Measurements from ENCODE around the gene PHACTR1.

PHACTR1 gene

DNA sequence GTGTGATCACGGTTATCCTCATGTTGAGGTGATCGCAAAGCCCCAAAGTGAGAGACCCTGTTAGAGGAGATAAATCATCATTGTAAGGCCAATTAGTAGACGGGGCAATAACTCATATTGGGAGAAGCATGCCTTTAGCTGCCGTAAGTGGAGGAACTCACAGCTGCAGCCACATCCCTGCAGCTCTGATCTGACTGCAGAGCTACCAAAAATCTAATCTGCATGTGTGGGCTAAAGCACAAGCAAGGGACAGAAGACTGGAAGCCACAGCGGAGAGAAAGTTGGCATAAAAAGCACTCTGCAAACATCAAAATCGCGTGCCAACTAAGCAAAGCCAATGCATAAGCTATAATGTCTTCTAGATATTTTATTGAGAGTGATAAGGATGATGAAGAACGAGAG, 532.0 kb downstream of the PHACTR1 start:
- DNase-seq, result no peak

DNA sequence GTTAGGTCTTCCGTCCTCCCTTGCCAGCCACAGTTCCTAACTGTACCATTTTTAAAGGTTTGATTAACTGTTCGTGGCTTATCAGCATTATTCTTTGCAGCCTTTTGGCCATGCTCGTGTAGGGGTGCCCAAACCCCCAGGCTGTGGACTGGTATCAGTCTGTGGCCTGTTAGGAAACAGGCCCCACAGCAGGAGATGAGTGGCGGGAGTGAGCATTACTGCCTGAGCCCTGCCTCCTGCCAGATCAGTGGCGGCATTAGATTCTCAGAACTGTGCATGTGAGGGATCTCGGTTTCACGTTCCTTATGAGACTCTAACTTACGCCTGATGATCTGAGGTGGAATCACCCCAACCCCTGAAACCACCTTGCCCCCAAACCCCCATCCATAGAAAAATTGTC, 532.4 kb downstream of the PHACTR1 start:
- DNase-seq, result no peak

DNA sequence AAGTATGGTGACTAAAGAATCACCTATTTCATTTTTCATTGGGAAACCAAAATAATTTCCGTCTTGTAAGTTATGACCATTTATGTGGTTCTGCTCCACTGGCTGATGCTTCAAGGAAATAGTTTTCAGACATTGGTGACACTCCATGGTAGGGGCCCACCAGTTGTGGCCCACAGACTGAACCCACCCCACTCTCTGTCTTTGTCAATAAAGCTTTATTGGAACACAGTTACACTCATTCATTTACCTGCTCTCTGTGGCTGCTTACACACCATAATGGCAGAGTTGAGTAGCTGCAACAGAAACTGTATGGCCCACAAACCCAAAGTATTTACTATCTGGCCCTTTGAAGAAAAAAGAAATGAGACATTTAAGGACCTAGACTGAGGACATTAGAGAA, 533.2 kb downstream of the PHACTR1 start:
- no peak for DNase-seq

DNA sequence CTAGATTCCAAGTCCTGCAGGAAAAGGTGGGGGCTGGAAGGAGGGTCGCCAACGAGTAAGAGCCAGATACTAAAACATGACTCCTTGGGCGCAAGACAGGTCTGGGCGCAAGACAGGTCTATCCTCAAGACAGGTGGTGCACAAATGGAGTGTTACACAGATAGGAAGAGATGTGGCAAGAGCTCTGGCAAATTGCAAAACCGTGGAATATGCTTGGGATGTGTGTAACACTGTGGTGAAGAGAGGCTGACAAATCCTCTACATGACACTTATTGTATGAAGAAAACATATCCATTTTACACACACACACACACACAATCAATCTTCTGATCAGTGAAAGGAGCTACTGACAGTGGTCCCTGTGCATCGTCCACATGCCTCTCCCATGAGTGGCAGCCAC, 534.1 kb downstream of the PHACTR1 start:
- no peak for DNase-seq

DNA sequence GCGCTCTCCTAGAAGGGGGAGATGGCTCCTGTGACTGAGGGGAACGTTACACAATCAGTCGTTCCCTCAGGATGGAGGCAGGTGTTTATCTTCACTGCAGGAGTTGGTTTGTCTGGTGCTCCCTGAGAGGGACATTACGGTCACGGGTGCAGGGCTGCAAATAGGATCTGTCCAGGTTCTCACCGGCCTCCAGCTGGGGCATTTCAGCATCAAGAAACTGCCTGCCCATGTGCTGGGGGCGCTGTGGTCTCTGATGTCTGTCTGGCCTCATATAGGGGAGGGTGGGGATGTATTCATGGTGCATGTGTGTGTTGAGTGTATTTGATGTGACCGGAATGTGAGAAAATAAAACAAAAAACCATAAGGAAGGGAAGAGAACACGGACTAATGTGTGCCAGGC, 534.7 kb downstream of the PHACTR1 start:
- DNase-seq, result no peak

DNA sequence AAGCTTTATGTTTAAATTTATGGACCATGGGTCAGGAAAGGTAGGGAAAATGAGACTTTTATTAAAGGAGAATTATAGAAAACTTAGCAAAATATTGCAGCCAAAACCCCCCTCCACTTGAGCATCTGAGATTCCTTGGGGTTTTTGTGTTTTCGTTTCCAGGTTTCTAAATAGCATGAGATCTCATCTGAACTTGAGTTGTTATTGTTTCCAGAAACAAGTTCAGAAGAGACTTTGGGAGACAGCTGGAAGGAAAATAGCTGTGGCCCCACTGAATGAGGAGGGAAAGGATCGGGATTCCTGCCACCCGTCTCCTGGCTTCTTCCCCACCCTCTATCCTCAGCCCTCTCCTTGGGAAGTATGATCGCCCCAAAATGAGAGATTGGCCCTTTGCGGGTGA, 536.2 kb downstream of the PHACTR1 start:
- DNase-seq, result no peak

DNA sequence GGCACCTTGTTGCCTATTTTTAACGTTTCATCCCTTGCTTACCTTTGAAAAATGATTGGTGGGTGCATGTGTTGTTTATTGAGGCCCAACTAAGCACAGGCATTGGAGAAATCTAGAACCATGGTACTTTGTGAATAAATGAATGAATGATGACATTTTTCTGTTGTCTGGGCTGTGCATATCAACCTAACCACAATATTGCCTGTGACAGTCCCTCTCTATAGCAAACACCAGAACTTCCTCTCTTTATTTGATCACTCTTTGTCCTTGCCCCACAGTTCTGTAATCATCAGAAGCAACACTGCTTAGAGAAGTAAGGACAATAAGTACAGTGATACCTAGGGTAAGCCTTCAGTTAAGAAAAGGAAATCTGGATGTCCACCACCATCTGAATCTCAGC, 536.7 kb downstream of the PHACTR1 start:
- DNase-seq, result no peak

DNA sequence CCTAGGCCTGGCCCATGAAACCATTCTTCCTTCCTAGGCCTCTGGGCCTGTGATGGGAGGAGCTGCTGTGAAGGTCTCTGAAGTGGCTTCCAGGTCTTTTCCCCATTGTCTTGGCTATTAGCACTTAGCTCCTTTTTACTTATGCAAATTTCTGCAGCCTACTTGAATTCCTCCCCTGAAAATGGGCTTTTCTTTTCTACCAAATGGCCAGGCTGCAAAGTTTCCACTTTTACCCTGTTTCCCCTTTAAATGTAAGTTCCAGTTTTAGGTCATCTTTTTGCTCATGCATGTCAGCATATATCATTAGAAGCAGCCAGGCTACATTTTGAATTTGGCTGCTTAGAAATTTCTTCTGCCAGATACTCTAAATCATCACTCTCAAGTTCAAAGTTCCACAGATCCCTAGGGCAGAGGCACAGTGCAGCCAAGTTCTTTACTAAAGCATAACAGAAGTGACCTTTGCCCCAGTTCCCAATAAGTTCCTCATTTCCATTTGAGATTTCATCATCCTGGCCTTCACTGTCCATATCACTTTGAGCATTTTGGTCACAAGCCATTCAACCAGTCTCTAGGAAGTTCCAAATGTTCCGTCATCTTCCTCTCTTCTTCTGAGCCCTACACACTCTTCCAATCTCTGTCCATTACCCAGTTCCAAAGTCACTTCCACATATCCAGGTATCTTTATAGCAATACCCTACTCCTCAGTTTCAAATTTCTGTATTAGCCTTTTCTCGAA, 539.9 kb downstream of the PHACTR1 start:
- no peak for DNase-seq

DNA sequence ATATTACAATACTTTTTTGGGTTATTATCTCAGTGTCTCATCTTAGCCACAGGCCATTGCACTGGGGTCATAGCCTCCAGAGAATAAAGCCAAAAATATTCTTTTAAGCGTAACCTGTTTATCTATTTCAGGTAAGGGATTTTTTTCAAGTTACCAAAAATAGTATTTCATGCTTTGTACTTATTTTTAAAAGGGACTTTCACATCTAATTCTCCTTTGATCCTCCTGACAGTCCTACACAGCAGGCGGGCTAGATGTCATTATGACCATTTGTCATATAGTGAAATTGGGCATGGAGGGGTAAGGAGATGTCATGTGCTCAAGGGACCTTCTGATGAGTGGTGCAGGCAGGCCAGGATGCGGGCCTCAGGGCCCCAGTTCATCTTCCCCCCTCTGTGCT, 542.8 kb downstream of the PHACTR1 start:
- no peak for DNase-seq

DNA sequence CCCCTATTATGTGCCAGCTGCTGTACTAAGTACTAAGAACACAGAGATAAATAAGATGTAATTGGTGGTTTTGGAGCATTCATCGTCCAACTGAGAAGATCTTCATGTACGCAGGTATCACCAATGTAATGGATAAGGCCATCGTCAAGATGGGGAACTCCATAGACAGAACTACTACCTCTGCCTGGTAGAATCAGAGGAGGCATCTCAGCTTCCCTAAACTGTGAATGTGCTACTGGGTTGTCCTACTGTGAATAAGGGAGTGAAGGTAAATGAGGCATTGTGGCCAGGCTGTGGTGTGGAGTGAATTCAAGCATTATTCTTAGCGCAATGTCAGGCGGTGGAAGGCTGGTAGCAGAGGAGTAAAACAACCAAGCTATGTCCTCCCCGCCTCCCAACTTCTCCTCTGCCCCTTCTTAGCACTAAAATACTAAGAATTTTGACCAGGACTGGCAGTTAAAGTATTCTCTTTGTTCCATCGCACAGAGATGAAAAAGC, 543.6 kb downstream of the PHACTR1 start:
- no peak for DNase-seq

DNA sequence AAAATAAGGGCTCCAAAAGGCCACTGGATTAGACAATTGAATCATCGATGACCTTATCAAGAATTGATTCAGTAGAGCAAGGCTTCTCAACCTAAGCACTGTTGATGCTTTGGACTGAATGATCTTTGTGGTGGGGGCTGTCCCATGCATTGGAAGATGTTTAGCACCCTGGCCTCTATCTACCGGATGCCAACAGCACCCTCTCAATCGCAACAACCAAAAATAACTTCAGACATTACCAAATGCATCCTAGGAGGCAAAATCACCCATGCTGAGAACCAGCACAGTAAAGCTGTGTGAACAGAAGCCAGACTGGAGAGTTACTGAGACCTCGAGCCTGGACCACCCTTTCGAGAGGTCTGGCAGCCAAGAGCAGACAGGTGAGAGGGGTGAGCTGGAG, 544.3 kb downstream of the PHACTR1 start:
- DNase-seq, result no peak

DNA sequence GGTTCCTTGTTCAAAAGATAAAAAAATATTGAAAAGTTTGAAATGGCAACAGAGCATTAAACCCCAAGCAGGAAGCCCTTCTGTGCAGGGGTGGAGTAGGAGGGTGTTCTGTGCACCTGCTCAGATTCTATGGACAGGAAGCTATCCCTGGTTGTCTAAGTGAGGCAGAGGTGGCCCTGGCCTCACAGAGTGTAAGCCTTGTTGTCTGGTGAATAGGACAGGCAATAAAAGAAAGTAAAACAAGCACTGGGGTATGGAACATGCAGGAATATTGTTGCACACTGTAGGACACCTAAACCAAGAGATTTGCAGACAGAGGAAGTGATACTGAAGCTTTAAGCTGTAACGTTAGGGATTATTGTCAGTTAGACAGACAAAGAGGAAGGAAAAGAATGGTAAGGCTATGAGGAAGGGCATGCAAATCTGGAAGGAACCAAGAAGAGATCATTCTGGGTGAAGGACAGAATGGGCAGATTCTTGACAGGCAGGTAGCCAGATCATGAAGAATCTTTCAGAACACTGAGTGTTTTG, 545.0 kb downstream of the PHACTR1 start:
- peak; percentile 35 for DNase-seq

DNA sequence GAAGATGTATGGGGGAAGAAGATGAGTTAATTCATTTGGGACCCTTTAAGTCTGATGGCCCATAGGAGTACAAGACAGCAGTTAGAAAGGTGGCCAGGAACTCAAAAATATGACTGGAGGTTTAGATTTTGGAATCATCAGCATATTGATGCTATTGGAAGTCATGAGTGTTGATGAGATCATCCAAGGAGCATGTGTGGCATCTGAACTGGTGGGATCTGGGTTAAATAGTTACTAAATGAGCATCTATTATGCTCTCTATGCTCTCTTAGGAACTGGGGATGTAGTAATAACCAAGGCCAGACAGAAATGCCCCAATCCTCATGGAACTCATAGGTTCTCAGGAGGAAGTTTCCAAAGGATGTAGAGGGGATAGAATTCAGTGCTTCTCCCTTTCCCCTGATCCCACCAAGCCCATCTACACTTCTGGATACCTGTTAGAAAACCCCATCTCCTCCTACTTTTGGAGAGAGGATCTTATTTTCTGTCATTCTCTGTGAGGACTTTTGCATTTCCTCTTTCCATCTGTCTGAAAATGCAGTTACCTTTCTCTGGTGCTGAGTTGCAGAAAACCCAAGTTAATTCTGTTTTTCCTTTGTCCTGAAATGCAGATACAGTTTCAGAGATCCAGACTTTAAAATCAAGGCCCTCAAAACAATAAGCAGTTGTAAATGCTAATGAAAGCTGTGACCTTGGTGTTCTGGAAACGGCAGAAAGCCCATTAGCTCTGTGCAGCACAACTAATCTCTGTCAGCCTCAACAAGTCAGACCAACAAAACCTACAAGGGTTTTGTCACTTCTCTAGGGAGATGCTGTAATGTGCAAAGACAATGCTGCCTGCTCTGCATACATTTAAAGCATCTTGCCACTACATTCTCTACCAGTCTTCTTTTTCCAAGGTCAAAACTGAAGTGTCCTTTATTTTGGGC, 546.0 kb downstream of the PHACTR1 start:
- no peak for DNase-seq

DNA sequence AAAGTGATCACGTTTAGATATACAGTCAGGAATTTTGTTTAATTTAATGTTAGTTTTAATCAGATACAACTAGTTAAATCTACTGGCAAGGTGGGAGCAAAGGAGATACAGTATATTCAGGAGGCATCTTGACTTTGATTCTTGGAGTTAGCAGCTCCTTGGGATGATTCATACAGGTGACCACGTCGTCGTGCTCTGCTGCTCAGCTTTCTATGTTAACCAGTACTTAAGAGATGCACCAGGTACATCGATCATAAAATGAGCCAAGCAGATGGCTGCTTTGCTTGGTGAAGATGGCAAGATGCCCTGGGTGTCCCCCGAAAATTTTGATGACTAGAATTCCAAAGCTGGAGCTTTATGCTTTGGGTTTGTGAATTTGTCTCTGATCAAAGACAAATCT, 547.1 kb downstream of the PHACTR1 start:
- DNase-seq, result no peak

DNA sequence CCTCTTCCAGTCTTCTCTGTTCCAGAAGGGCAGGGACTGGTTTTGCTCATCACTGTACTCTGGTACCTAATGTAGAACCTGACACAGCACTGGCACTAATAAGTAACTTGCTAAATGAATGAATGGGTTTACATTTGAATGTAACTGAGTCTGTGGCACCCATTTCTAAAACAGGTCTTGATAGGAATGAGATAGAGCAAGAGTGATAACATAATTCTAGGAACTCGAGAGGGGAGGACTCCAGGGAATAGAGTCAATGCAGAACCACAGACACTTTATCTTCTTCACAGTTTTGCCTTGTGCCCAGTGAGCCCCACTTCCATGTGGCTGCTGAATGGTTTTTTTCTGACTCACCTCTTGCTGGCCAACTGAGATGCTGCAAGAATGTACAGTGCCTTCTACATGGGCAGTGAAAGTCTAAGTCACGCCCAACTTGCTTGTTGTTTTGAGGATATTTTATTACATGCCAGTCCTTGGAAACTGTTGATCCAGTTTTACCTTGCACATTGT, 550.6 kb downstream of the PHACTR1 start:
- no peak for DNase-seq

DNA sequence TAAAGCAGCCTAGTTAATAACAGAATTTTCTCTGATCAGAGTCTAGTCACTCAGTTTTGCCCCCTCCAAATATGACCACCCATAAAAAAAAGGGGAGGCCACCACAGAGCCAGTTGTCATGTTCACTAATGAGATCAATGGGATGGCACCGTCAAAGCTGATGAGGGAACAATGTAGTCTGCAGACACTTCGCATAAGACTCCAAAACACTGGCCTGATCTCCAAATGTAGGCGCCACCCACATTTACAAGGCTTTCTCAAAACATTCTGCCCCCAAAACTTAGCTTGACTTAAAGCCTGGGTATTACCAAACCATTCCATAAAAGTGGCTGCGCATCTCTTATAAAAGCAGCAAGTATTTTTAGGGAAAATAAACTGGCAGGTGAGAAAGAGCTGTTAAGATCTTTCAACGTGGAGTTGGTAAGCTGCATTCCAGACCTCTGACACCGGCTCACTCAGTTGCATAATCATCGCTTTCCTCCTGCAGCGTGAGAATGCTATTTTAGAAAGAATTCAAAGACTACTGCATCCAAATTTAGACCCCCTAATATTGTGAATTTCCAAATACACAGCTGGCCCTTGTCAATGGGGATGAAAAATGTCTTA, 552.4 kb downstream of the PHACTR1 start:
- no peak for DNase-seq

DNA sequence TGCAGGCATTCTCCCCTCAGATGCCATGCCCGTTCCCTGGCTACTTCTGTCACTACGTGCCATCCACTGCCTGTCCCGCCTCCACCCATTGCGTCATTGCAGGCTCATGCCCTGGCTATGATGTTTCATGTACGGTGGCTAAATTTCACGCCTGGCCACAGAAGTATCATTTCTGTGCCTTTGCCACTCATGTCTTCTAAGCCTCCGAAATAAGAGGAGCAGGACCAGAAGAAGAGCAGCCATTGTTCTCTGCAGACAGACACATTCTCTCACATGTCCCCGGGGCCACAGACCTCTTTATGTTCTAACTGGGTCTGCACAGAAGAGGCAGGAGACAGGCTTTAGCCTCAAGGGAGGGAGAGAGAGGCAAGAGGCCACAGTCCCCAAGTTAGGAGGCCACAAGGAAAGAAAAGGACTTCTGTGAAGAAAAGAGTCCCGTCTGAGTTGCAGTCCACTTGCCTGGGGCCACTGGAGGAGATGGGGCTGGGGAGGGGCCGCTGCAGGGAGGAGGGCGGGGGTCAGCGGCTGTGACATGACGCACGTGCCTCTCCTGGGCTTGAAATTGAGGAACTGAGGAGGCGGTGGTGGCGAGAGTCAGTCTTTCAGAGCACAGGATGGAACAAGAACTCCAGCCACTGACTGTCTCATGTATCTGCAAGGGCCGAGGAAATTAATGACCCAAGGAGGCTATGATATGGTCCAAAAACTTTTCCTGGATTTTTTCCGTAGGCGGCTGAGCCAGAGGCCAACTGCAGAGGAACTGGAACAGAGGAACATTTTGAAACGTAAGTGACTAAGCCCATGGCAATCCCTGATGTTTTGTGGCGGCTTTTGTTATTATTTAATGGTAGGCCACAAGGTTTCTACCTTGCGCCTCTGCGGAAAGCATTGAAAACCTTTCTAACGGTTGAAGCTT, 555.8 kb downstream of the PHACTR1 start:
- DNase-seq, result peak; percentile 53

DNA sequence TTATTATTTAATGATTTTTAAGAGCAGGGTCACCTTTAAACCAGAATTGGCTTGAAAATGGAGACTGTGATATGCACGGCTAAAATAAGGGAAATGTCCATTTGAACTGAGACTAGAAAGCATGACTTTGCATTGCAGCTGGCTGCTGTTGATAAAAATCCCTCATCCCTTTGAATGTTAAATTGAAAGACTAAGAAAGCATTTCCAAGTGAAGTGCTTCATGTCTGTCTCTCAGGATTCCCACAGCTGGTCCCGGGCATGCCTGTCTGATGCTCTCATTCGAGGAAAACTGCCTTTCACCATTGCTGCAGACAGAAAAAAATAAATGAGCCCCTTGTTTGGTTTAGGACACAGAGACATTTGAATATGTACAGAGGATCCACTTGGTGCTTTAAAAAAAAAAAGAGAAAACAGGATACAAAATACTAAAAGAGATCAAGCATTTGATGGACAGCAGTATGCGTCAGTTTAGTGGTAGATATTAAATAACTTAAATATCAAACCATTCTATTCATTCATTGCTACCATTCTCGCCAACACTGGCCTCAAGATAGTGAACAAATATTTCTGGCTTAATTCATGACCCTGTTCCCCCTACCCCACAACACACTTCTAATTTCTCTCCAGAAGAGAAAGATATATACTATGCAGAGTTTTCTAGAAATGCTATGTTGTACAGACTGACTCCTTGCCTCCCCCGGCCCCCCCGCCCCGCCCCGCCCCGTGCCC, 556.8 kb downstream of the PHACTR1 start:
- no peak for DNase-seq

DNA sequence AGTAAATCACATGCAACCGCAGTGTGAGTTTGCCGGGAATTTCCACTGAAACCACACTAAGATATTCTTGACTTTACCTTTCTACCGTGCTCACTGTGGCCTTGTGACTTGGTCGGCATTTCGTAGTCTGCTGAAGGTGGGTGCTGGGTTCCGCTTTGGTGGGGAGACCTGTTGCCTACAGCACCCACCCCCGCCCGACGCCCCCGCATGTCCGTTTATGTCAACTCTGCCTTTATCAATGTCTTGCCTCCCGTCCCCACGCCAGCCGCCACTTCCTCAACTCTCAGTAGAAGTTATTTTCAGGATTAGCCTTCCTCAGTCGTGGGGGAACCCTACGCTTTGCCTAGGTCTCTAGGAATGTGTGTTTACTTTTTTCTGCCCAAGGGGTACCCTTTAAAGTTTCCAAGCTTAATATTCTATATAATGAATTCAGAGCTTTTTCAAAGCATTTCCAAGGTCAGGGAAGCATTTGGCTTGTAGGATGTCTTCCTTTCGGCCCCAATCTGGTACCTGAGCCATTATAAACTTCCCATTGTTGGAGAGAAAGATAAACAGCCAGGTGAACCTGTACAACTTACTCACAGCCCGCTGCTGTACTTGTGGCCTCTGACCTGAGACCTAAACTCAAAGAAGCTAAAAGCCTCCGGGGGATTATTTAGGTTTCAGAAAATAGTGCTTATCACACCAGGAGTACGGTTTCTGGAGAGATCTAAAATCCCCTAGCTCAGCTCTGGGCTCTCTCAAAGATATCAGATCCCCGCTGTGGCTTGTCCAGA, 557.6 kb downstream of the PHACTR1 start:
- DNase-seq, result peak; percentile 71

DNA sequence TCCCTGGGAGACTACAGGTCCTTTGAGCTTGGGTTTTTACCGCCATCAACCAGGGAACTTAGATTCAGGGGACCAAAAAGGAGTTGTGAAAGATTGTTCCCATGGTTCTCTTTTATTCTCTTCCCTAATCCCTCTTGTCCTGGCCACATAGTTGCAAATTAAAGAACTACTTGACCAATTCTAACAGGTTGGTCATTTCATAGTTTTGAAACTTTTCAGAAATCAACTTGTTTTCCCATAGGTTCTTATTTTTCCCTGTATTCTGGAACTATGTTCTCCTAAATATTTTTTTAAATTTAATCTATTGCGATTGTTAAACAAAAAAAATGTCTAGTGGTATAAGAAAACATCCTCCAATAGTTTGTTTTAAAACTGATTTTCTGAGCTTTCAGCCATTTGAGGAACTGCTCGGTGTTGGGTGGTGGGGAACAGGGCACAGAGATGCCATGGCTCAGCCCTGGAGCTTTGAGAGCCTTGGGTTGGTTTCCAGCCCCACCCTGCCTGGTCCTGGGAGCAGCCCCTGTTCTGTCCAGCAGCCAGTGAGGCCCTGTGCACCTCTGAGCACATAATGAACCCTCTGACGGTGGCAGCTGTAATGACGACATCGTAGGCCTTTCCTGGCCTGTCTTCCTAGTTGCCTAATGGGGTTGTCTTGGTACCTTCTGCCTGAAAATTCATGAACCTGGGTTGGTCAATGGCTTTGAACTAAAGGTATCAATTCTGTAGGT, 558.3 kb downstream of the PHACTR1 start:
- DNase-seq, result no peak
